Activated T-cell treated with anti-CD3 and anti-CD28 coated beads for 1 hour (primary cell): ENCODE data around the gene SYT15B.
"Not testable (repeated sequence)": the region's sequence is repeated elsewhere in the genome, so short reads cannot be mapped to it uniquely, and the experiment has no call there.

Experiments
- DNase-seq: peaks from one replicate; pipeline ENCODE4 v3.0.0-alpha.2; 2020; ENCODE audit warnings: low read depth

SYT15B gene

GRCh38 chr10:47763554-47764175, at the start of gene SYT15B:
Gene SYT15B (minus strand): TSS chr10:47763592. CDS start chr10:47762640, 952 bp downstream.
- DNase-seq: not testable (repeated sequence)

DNA sequence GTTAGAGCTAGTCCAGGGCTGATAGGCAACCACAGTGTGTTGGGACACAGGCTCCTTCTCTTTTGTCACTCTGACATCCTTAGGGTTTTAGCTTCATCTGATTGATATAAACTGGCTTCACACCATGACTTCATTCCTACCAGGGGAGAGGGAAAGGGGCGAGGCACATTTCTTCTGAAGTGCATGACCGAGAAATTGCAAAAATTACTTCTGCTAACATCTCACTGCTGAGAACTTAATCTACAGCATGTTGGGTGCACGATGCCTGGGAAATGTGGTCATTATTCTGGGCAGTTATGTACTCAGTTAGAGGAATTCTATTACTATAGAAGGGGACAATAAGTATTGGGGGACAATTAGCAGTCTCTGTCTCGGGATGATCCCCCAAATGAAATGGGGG, 16.2 kb upstream of the SYT15B start:
- DNase-seq: not testable (repeated sequence)

DNA sequence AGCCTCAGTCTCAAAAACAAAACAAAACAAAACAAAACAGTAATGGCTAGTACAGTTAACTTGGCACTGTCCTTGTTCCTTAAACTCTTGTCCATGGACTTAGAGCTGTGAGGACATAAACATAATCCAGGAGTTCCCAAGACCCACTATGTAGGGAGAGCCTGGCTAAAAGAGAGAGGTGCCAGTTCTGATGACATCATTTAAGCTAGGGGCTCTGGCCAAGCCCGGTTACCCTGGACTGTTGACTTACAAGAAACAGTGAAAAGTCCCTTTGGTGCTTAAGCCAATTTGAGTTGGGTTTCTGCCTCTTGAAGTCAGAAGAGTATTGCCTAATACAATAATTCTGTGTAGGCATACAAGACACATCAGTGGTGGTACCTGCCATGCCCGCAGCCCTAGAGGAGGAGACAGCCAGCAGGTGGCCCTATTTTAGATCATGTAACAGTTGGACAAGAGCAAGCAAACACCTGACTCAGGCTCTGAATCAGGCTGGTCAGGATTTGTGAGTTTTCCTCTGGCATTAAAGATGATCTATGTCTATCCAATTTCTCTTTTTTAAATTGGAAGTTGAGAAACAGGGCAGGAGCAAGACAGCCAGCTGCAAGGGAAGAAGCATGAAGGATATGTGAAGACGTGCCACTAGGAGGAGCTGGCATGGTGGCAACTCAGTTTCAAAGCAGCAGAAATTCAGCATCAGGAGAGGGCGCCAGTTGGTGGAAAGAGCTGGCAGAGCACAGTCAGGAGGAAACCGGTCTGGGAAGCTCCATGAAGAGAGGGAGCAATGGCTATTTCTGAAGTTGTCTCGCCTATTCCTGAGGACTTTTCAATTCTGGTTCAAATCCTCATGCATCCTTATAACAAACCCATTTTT, 12.2 kb upstream of the SYT15B start:
- not testable (repeated sequence) for DNase-seq

- DNase-seq: not testable (repeated sequence)
These were observed 7.4 kb upstream of the SYT15B start for GRCh38 chr10:47770745-47771144.

GRCh38 chr10:47768578-47769115, 5.3 kb upstream of the SYT15B start:
- not testable (repeated sequence) for DNase-seq

- DNase-seq: not testable (repeated sequence)
These were observed 4.7 kb upstream of the SYT15B start for GRCh38 chr10:47768085-47768484.

GRCh38 chr10:47767236-47767635, 3.8 kb upstream of the SYT15B start:
- DNase-seq: not testable (repeated sequence)

DNA sequence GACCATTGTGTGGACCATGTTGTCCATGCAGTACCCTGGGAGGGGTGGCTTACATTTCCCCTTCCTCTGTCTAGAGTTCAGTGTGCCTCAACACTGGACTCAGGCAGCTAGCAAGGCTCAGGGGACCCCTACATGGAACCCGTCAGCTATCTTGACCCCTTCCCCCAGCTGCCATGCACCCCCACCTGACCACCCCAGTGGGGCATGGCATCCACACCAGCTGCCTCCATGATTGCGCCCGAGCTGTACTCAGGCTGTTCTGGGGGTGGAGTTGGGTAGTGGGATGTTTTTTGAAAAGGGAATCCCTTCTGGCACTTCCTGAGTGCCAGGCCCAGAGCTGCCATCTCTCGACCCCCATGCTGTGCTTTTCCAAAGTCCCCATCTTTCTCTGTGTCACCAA, 1.8 kb upstream of the SYT15B start:
- not testable (repeated sequence) for DNase-seq

GRCh38 chr10:47762674-47763553, 478 bp downstream of the SYT15B start:
- not testable (repeated sequence) for DNase-seq

- DNase-seq: not testable (repeated sequence)
These were observed 4.5 kb downstream of the SYT15B start for GRCh38 chr10:47758855-47759254.

GRCh38 chr10:47756169-47756568, 7.2 kb downstream of the SYT15B start:
- DNase-seq: not testable (repeated sequence)

GRCh38 chr10:47753871-47754270, 9.5 kb downstream of the SYT15B start:
- not testable (repeated sequence) for DNase-seq

- not testable (repeated sequence) for DNase-seq
These were observed 10.2 kb downstream of the SYT15B start for GRCh38 chr10:47753176-47753575.

- DNase-seq: not testable (repeated sequence)
These were observed 11.6 kb downstream of the SYT15B start for GRCh38 chr10:47751821-47752220.

DNA sequence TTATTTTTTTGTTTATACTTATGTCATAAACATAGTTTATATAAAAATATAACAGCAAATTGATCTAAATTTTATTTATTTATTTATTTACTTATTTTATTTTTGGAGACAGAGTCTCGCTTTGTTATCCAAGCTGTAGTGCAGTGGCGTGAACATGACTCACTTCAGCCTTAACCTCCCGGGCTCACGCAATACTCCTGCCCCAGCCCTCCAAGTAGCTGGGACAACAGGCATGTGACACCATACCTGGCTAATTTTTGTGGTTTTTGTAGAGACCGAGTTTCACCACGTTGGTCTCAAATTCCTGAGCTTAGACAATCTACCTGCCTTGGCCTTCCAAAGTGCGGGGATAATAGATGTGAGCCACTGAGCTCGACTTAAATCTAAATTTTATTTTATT, 13.0 kb downstream of the SYT15B start:
- DNase-seq: not testable (repeated sequence)

- DNase-seq: not testable (repeated sequence)
These were observed 16.5 kb downstream of the SYT15B start for GRCh38 chr10:47746780-47747376.

DNA sequence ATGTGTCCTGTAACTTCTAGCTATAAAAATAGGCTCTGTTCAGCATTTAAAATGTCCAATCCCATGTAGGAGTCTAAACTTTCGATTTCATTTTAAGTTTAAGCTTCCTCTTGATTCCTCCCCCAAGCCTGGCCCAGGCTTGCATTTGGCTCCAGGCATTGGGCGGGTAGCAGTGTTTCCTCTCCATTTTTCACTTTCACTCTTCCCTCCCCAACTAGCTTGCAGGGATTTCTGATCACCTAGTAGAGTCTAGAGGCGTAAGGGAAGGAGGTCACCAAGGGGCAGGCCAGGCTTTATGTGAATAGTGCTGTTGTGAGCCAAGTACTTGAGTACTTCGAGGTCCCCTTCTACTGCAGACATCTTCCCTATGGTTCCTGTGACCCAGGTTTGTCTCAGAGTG, 18.5 kb downstream of the SYT15B start:
- DNase-seq: not testable (repeated sequence)

GRCh38 chr10:47743611-47744550, 19.5 kb downstream of the SYT15B start:
- DNase-seq: not testable (repeated sequence)

- DNase-seq: not testable (repeated sequence)
These were observed 22.5 kb downstream of the SYT15B start for GRCh38 chr10:47740868-47741267.

GRCh38 chr10:47730911-47731310, 32.5 kb downstream of the SYT15B start:
- not testable (repeated sequence) for DNase-seq
